Suppressor macrophage (primary cell): ENCODE measurements around the gene MPG.

Experiments used
- DNase-seq, 4 experiments: peaks; one replicate each; pipeline ENCODE4 v3.0.0-alpha.2; 2020 to 2022

The MPG gene

GRCh38 chr16:50769-51591, 27.0 kb upstream of the MPG start:
- DNase-seq, result no peak

GRCh38 chr16:53346-54236, 24.4 kb upstream of the MPG start, which contains the start of the genes POLR3K and SNRNP25:
Gene POLR3K, minus strand, starts transcription at chr16:53608. Its CDS starts 22 bp downstream, at chr16:53586.
Gene SNRNP25, plus strand, starts transcription at chr16:53828. Its CDS starts 189 bp downstream, at chr16:54017.
- peak; percentile 98 to 99 (median 99) for DNase-seq

GRCh38 chr16:54237-54581, 23.8 kb upstream of the MPG start:
- no peak for DNase-seq

- no peak for DNase-seq
Observed at GRCh38 chr16:55571-56136, 22.4 kb upstream of the MPG start.

- no peak for DNase-seq
Observed at GRCh38 chr16:56231-56927, 21.6 kb upstream of the MPG start.

- peak; percentile 61 to 75 (median 74) for DNase-seq
Observed at GRCh38 chr16:57711-58110, 20.3 kb upstream of the MPG start.

- no peak for DNase-seq
Observed at GRCh38 chr16:58491-59439, 19.3 kb upstream of the MPG start.

GRCh38 chr16:59440-60059, 18.5 kb upstream of the MPG start:
- DNase-seq, result no peak

- no peak for DNase-seq
Observed at GRCh38 chr16:60166-60565, 17.9 kb upstream of the MPG start.

- DNase-seq, result no peak
Observed at GRCh38 chr16:60929-61878, 16.8 kb upstream of the MPG start.

- no peak for DNase-seq
Observed at GRCh38 chr16:61879-62281, 16.1 kb upstream of the MPG start.

GRCh38 chr16:62283-62967, 15.6 kb upstream of the MPG start:
- no peak for DNase-seq

GRCh38 chr16:62968-63391, 15.0 kb upstream of the MPG start:
- no peak for DNase-seq

GRCh38 chr16:63466-63865, 14.6 kb upstream of the MPG start:
- no peak for DNase-seq

GRCh38 chr16:63998-64913, 13.8 kb upstream of the MPG start:
- DNase-seq, result no peak

GRCh38 chr16:64914-65255, 13.1 kb upstream of the MPG start:
- DNase-seq, result no peak

- peak; percentile 87 to 94 (median 92) for DNase-seq
Observed at GRCh38 chr16:65745-66144, 12.3 kb upstream of the MPG start.
